Astrocyte (in vitro differentiated cells and primary cell): ENCODE measurements around the gene EIF5A2. TPM values are rescaled to one million over a fixed set of nuclear protein-coding genes. Genes with fewer than 3 reads are reported as not detected.
"Not testable (repeated sequence)": the region's sequence is repeated elsewhere in the genome, so short reads cannot be mapped to it uniquely, and the experiment has no call there.

Source experiments
- DNase-seq: peaks from one replicate; pipeline ENCODE4 v3.0.0-alpha.2; 2010; ENCODE audit warnings: low read depth
- FAIRE-seq: peaks from 2 replicates; lab custom pipeline; 2011; peaks lifted over from hg19 to GRCh38; lab: Jason Lieb, UNC
- H2AFZ ChIP-seq: 2 replicates; pipeline ENCODE4 v1.6.0; 2012; ENCODE audit warnings: low read depth, low read length, inconsistent platforms
- H3K27ac ChIP-seq: 2 replicates; pipeline ENCODE4 v1.5.1; 2011; ENCODE audit warnings: low read depth, low read length, inconsistent platforms
- H3K27me3 ChIP-seq: 2 replicates; pipeline ENCODE4 v1.6.0; 2011; ENCODE audit warnings: low read length, inconsistent platforms; ENCODE audit not compliant: insufficient read depth
- H3K36me3 ChIP-seq: 2 replicates; pipeline ENCODE4 v1.5.1; 2011; ENCODE audit warnings: low read length, inconsistent platforms; ENCODE audit not compliant: insufficient read depth
- H3K4me1 ChIP-seq: 2 replicates; pipeline ENCODE4 v1.5.1; 2011; ENCODE audit warnings: low read length, inconsistent platforms; ENCODE audit not compliant: insufficient read depth
- H3K4me2 ChIP-seq: 2 replicates; pipeline ENCODE4 v1.6.0; 2012; ENCODE audit warnings: low read length, inconsistent platforms
- H3K4me3 ChIP-seq: 2 replicates; pipeline ENCODE4 v1.5.1; 2011; ENCODE audit warnings: low read depth, mild to moderate bottlenecking, low read length, inconsistent platforms; ENCODE audit not compliant: insufficient read depth
- H3K79me2 ChIP-seq: 2 replicates; pipeline ENCODE4 v1.6.0; 2012; ENCODE audit warnings: mild to moderate bottlenecking, low read length, inconsistent platforms; ENCODE audit not compliant: insufficient read depth
- H3K9ac ChIP-seq: 2 replicates; pipeline ENCODE4 v1.6.0; 2012; ENCODE audit warnings: mild to moderate bottlenecking, low read length, inconsistent platforms
- H3K9me3 ChIP-seq: 2 replicates; pipeline ENCODE4 v1.5.1; 2012; ENCODE audit warnings: low read depth, mild to moderate bottlenecking, low read length, inconsistent platforms; ENCODE audit not compliant: insufficient read depth
- H4K20me1 ChIP-seq: 2 replicates; pipeline ENCODE4 v1.6.0; 2012; ENCODE audit warnings: low read length, inconsistent platforms; ENCODE audit not compliant: insufficient read depth
- H3K27ac Mint-ChIP-seq: one replicate; pipeline ENCODE4 v1.8.0; 2021; ENCODE audit warnings: mild to moderate bottlenecking, mixed read lengths; ENCODE audit not compliant: unreplicated experiment
- H3K27me3 Mint-ChIP-seq: one replicate; pipeline ENCODE4 v1.8.0; 2021; ENCODE audit warnings: low read depth, mixed read lengths; ENCODE audit not compliant: unreplicated experiment
- H3K36me3 Mint-ChIP-seq: one replicate; pipeline ENCODE4 v1.8.0; 2021; ENCODE audit warnings: low read depth, mixed read lengths; ENCODE audit not compliant: unreplicated experiment
- H3K4me1 Mint-ChIP-seq: one replicate; pipeline ENCODE4 v1.8.0; 2021; ENCODE audit warnings: low read depth, mixed read lengths; ENCODE audit not compliant: unreplicated experiment
- H3K4me3 Mint-ChIP-seq: one replicate; pipeline ENCODE4 v1.8.0; 2021; ENCODE audit warnings: mild to moderate bottlenecking, moderate library complexity, mixed read lengths; ENCODE audit not compliant: unreplicated experiment
- H3K9me3 Mint-ChIP-seq: one replicate; pipeline ENCODE4 v1.8.0; 2021; ENCODE audit warnings: mild to moderate bottlenecking, mixed read lengths; ENCODE audit not compliant: unreplicated experiment
- CTCF ChIP-seq: IDR thresholded peaks from 2 replicates; pipeline ENCODE4 v1.5.1; 2011; ENCODE audit warnings: low read depth, mild to moderate bottlenecking, inconsistent platforms, low read length, moderate library complexity; ENCODE audit not compliant: insufficient read depth
- EZH2 ChIP-seq: IDR thresholded peaks from 2 replicates; pipeline ENCODE4 v1.6.1; 2012; ENCODE audit warnings: mild to moderate bottlenecking, low read length, inconsistent platforms; ENCODE audit not compliant: insufficient read depth
- total RNA-seq: library from RNA; stranded (reverse); gene quantifications from 2 replicates; pipeline ENCODE4 v1.2.1, GENCODE V29; 2021

Gene EIF5A2
- total RNA-seq, 1 donor from 2014 or later, result 18.6 TPM

- H3K4me1 Mint-ChIP-seq, DNase-seq, H3K4me1 ChIP-seq, H4K20me1 ChIP-seq, H3K36me3 Mint-ChIP-seq, H3K27me3 ChIP-seq, H3K36me3 ChIP-seq, H3K27me3 Mint-ChIP-seq, H3K27ac Mint-ChIP-seq, H3K4me3 Mint-ChIP-seq, H3K9ac ChIP-seq, H3K4me2 ChIP-seq, H3K4me3 ChIP-seq, H3K9me3 ChIP-seq, FAIRE-seq, H3K9me3 Mint-ChIP-seq, H3K79me2 ChIP-seq, H2AFZ ChIP-seq, H3K27ac ChIP-seq: not testable (repeated sequence)
Measured at GRCh38 chr3:170878688-170879087, 29.7 kb downstream of the EIF5A2 start.

- H2AFZ ChIP-seq, H3K4me1 ChIP-seq, H3K27me3 Mint-ChIP-seq, H3K36me3 Mint-ChIP-seq, H3K9me3 Mint-ChIP-seq, H3K4me3 ChIP-seq, H3K36me3 ChIP-seq, H3K27ac ChIP-seq, H3K27ac Mint-ChIP-seq, H3K79me2 ChIP-seq, H3K9me3 ChIP-seq, FAIRE-seq, DNase-seq, H4K20me1 ChIP-seq, H3K4me2 ChIP-seq, H3K9ac ChIP-seq, H3K4me1 Mint-ChIP-seq, H3K4me3 Mint-ChIP-seq, H3K27me3 ChIP-seq: not testable (repeated sequence)
Measured at GRCh38 chr3:170877311-170877710, 31.1 kb downstream of the EIF5A2 start.

- no peak overlapping the region for H2AFZ ChIP-seq
- H3K27ac ChIP-seq, result no peak overlapping the region
- H3K4me3 Mint-ChIP-seq, result no peak overlapping the region
- no peak overlapping the region for H3K4me2 ChIP-seq
- H3K4me1 Mint-ChIP-seq, result no peaks in the 10 kb centered on the region
- H3K36me3 ChIP-seq, result no peaks in the 10 kb centered on the region
- no peak for TF ChIP-seq EZH2
- TF ChIP-seq CTCF, result no peak
- no peak overlapping the region for H3K27ac Mint-ChIP-seq
- no peak for DNase-seq
- H3K9me3 ChIP-seq, result no peaks in the 10 kb centered on the region
- H3K27me3 ChIP-seq, result no peaks in the 10 kb centered on the region
- FAIRE-seq, result no peak
- no peak overlapping the region for H3K4me3 ChIP-seq
- no peaks in the 10 kb centered on the region for H3K4me1 ChIP-seq
- no peak overlapping the region for H3K9ac ChIP-seq
- no peaks in the 10 kb centered on the region for H4K20me1 ChIP-seq
- no peaks in the 10 kb centered on the region for H3K36me3 Mint-ChIP-seq
- no peaks in the 10 kb centered on the region for H3K9me3 Mint-ChIP-seq
- no peaks in the 10 kb centered on the region for H3K79me2 ChIP-seq
- H3K27me3 Mint-ChIP-seq, result no peaks in the 10 kb centered on the region
Measured at GRCh38 chr3:170876537-170876936, 31.9 kb downstream of the EIF5A2 start.
